ENCODE measurements around the gene RSF1.

- TF ChIP-seq, protein P1, sequence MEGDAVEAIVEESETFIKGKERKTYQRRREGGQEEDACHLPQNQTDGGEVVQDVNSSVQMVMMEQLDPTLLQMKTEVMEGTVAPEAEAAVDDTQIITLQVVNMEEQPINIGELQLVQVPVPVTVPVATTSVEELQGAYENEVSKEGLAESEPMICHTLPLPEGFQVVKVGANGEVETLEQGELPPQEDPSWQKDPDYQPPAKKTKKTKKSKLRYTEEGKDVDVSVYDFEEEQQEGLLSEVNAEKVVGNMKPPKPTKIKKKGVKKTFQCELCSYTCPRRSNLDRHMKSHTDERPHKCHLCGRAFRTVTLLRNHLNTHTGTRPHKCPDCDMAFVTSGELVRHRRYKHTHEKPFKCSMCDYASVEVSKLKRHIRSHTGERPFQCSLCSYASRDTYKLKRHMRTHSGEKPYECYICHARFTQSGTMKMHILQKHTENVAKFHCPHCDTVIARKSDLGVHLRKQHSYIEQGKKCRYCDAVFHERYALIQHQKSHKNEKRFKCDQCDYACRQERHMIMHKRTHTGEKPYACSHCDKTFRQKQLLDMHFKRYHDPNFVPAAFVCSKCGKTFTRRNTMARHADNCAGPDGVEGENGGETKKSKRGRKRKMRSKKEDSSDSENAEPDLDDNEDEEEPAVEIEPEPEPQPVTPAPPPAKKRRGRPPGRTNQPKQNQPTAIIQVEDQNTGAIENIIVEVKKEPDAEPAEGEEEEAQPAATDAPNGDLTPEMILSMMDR (IDR thresholded peaks at IDR 0.05): no peak
- TF ChIP-seq SIN3A (IDR thresholded peaks at IDR 0.05; ENCODE audit: borderline replicate concordance, insufficient read depth, low read depth, low read length) (no peak), TCF7L2 (IDR thresholded peaks at IDR 0.05; ENCODE audit: low read depth, low read length) (no peak), POLR2AphosphoS5 (IDR thresholded peaks at IDR 0.05; ENCODE audit: low read depth, low read length) (no peak)
These were observed 92.2 kb downstream of the RSF1 start for GRCh38 chr11:77728203-77728786.

Measured in Panc1 (cell line).